Fibroblast of skin of back (primary cell): ENCODE measurements around the gene LYG2. TPM values are rescaled to one million over a fixed set of nuclear protein-coding genes. Genes with fewer than 3 reads are reported as not detected.
"Not testable (repeated sequence)": the region's sequence is repeated elsewhere in the genome, so short reads cannot be mapped to it uniquely, and the experiment has no call there.

Experiments
- DNase-seq: peaks from one replicate; pipeline ENCODE4 v3.0.0-alpha.2; 2013
- polyA plus RNA-seq, 2 experiments: library from polyadenylated mRNA; unstranded; fragments of 120-200 nt; gene quantifications; one replicate each; pipeline ENCODE4 v1.2.1, GENCODE V29; 2013; ENCODE audit not compliant: insufficient read length in 2 of 2

Gene LYG2
- not detected for polyA plus RNA-seq (2013, experiment 1 of 2; ENCODE audit: insufficient read length)
- not detected for polyA plus RNA-seq (2013, experiment 2 of 2; ENCODE audit: insufficient read length)

- no peak for DNase-seq
Measured at GRCh38 chr2:99255491-99256318, at the start of gene LYG2. Gene LYG2, minus strand, starts transcription at chr2:99255666. Its CDS starts 1,406 bp downstream, at chr2:99254260.

GRCh38 chr2:99301097-99301496 is 45.6 kb upstream of the LYG2 start, which contains the start of gene LYG1:
Gene LYG1, minus strand, starts transcription at chr2:99301197. Its CDS starts 5,527 bp downstream, at chr2:99295670.
- not testable (repeated sequence) for DNase-seq

GRCh38 chr2:99299580-99299979 is 44.1 kb upstream of the LYG2 start:
- no peak for DNase-seq

GRCh38 chr2:99297994-99298393 is 42.5 kb upstream of the LYG2 start:
- peak; percentile 63 for DNase-seq

GRCh38 chr2:99285526-99285925 is 30.1 kb upstream of the LYG2 start:
- DNase-seq = no peak

GRCh38 chr2:99279969-99280695 is 24.7 kb upstream of the LYG2 start:
- no peak for DNase-seq

GRCh38 chr2:99278793-99279291 is 23.4 kb upstream of the LYG2 start:
- DNase-seq = peak; percentile 88

- not testable (repeated sequence) for DNase-seq
Measured at GRCh38 chr2:99278195-99278765, 22.8 kb upstream of the LYG2 start.

GRCh38 chr2:99275882-99276281 is 20.4 kb upstream of the LYG2 start:
- DNase-seq = no peak

- DNase-seq = no peak
Measured at GRCh38 chr2:99261242-99261641, 5.8 kb upstream of the LYG2 start.

- no peak for DNase-seq
Measured at GRCh38 chr2:99260184-99260583, 4.7 kb upstream of the LYG2 start.

- DNase-seq = no peak
Measured at GRCh38 chr2:99259465-99259864, 4.0 kb upstream of the LYG2 start.

GRCh38 chr2:99256677-99257076 is 1.2 kb upstream of the LYG2 start:
- DNase-seq = no peak

GRCh38 chr2:99249951-99250350 is 5.5 kb downstream of the LYG2 start:
- no peak for DNase-seq

GRCh38 chr2:99242151-99242550 is 13.3 kb downstream of the LYG2 start:
- no peak for DNase-seq

GRCh38 chr2:99240431-99240830 is 15.0 kb downstream of the LYG2 start:
- no peak for DNase-seq

- DNase-seq = no peak
Measured at GRCh38 chr2:99238599-99238998, 16.9 kb downstream of the LYG2 start.

- DNase-seq = not testable (repeated sequence)
Measured at GRCh38 chr2:99233177-99233576, 22.3 kb downstream of the LYG2 start.

- DNase-seq = no peak
Measured at GRCh38 chr2:99217929-99218501, 37.5 kb downstream of the LYG2 start.

- DNase-seq = no peak
Measured at GRCh38 chr2:99216096-99216495, 39.4 kb downstream of the LYG2 start.

GRCh38 chr2:99205491-99205890 is 50.0 kb downstream of the LYG2 start:
- no peak for DNase-seq

- DNase-seq = no peak
Measured at GRCh38 chr2:99201959-99202678, 53.3 kb downstream of the LYG2 start.
